GM12801 (cell line): ENCODE results near the gene NRXN3.

Experiments used
- CTCF ChIP-seq: IDR thresholded peaks from one replicate; pipeline ENCODE4 v1.5.1; 2011; ENCODE audit warnings: control low read depth; ENCODE audit not compliant: insufficient read length; ENCODE audit errors: extremely low read depth

NRXN3 gene

DNA sequence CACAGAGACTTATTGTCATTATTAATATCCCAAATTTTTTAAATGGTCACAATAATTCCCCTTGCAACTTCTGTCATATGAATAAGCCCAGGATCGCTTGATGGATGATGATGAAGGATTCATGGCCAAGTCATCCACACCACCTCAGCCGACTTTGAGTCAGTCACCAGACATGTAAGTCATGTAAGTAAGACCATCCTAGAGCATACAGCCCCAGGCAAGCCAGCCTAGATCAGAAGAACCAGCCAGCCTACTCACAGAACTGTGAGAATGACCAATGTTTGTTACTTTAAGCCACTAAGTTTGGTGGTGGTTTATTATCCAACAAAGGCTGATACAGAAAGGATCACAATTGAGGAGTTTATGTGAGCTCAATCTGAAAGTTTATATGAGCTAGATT, 341.8 kb downstream of the NRXN3 start:
- no peak for TF ChIP-seq CTCF

- TF ChIP-seq CTCF: no peak
Observed at GRCh38 chr14:78519863-78520262, 349.7 kb downstream of the NRXN3 start.

DNA sequence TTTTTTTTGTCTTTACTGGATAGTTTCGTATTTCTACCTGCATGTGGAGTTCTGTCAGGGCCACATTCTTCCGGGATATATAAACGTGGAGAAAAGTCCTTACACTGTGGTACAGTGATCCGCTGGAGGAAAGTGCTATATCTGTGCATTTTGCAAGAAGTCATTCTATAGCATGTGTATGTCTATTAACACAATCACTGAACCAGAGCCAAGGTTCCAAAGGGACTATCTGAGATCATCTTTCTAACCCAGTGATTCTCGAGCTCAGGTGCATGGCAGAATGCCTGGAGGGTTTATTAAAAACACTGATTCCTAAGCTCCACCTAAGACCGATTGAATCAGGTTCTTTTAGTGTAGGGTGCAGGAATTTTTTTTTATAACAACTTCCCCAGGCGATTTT, 354.0 kb downstream of the NRXN3 start:
- no peak for TF ChIP-seq CTCF

GRCh38 chr14:78524766-78525165, 354.6 kb downstream of the NRXN3 start:
- TF ChIP-seq CTCF: no peak

GRCh38 chr14:78530078-78530477, 359.9 kb downstream of the NRXN3 start:
- no peak for TF ChIP-seq CTCF

DNA sequence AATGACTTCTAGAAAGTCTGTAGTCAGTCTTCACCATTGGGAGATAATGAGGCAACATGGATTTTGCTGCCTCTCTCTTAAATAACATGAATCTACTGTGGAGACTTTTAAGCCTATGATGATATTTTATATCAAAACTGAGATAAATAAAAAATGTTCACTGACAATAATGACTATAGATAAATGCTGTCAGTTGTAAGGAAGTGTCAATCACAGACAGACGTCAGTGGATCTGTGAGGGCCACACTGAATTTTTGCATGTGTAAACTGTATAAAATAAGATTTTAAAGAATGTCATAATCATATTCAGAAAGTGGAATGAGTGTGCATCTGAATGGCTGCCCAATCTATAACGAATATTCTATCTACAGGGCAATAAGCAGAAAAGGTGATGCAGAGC, 364.0 kb downstream of the NRXN3 start:
- TF ChIP-seq CTCF: no peak

DNA sequence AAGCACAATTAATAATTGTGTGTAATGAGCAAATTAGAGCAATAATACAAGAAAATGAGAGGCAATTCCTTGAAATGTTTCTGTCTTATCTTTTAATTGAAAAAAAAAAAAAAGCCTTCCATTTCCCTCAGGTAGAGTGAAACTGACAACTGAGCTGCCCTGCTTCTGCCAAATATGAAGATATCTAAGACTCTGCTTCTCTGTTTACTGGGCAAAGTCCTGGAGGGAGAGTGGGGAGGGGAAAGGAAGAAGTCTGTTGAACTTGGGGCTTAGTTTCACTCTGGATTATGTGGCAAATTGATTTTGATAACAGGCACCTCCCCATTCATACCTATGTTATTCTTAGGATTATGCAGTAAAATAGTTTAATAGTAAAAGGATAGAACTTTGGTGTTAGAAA, 364.9 kb downstream of the NRXN3 start:
- no peak for TF ChIP-seq CTCF

DNA sequence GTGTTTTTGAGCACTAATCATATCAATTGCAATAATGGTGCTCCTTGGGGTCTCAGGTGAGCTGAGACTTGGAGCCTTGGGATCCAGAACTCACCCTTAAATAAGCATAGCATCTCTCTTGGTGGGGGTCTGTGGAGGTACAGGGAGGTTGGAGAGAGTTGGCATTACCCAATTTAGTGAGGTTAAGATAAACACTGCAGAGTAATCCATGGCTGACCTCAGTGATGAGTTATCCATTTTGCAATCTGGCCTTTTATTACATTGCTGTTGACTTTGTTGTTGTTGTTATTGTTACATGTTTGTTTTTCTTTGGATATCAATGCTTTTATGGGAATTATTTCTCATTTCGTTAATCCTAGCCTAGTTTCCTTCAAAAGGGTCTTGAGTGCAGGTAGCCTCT, 373.3 kb downstream of the NRXN3 start:
- TF ChIP-seq CTCF: no peak
